Prostate gland (tissue), 2 donors: ENCODE data around the gene SCYL2. TPM values are rescaled to one million over a fixed set of nuclear protein-coding genes. Genes with fewer than 3 reads are reported as not detected.

Experiments used
- DNase-seq: peaks from one replicate; pipeline ENCODE4 v3.0.0-alpha.2; 2019; ENCODE audit warnings: low spot score
- H3K27ac ChIP-seq, 2 donors: fragments of 200-600 bp; sonication (generic); 2 replicates each; pipeline ENCODE4 v1.5.1; 2017 to 2019
- H3K27me3 ChIP-seq: fragments of 200-600 bp; sonication (generic); replicated peaks from 2 replicates; pipeline ENCODE4 v1.5.1; 2019; ENCODE audit not compliant: insufficient read depth
- H3K36me3 ChIP-seq, 2 donors: fragments of 200-600 bp; sonication (generic); 1 replicate in 1 of 2; 2 replicates in 1 of 2; pipeline versions ENCODE4 v1.5.1 to v1.8.1; 2017 to 2019
- H3K4me1 ChIP-seq: fragments of 200-600 bp; sonication (generic); replicated peaks from 2 replicates; pipeline ENCODE4 v1.5.1; 2019
- H3K4me3 ChIP-seq, 2 donors: fragments of 200-600 bp; sonication (generic); 2 replicates each; pipeline ENCODE4 v1.5.1; 2017 to 2019
- H3K9me3 ChIP-seq: fragments of 200-600 bp; sonication (generic); 2 replicates; pipeline ENCODE4 v1.5.1; 2017
- POLR2A ChIP-seq: fragments of 450-650 bp; IDR thresholded peaks from one replicate; pipeline ENCODE4 v1.6.1; 2016; ENCODE audit warnings: antibody characterized with exemption, mild to moderate bottlenecking
- POLR2AphosphoS5 ChIP-seq: sonication (generic); formaldehyde crosslinking; IDR thresholded peaks from one replicate; pipeline ENCODE4 v1.6.1; 2017; ENCODE audit warnings: antibody characterized with exemption
- WGBS: methylation state at CpG from one replicate; pipeline ENCODE4 v1.1.5; 2018; 5-methylcytosine and 5-hydroxymethylcytosine counted together
- intact Hi-C: fragments of 100-400 bp; cut with DNase I; formaldehyde crosslinking; loops from one replicate; pipeline ENCODE4 v1.14.2; 2022
- total RNA-seq, 2 donors: library from RNA; depleted of rRNA; stranded (reverse); fragments of >200 nt; gene quantifications; one replicate each; pipeline ENCODE4 v1.1.0, GENCODE V29; 2016
- TF ChIP-seq, protein P1 (sequence below), 4 experiments: fragments of 200-600 bp in 2 of 4; fragments of 450-650 bp in 2 of 4; sonication (generic) in 2 of 4; IDR thresholded peaks; 1 replicate in 3 of 4; 2 replicates in 1 of 4; pipeline ENCODE4 v1.5.1; 2016 to 2019; ENCODE audit warnings: antibody characterized with exemption in 4 of 4, mild to moderate bottlenecking in 2 of 4, moderate library complexity in 2 of 4

SCYL2 gene
- total RNA-seq, 2 donors from 2014 or later = 54.4 to 63.7 TPM

DNA sequence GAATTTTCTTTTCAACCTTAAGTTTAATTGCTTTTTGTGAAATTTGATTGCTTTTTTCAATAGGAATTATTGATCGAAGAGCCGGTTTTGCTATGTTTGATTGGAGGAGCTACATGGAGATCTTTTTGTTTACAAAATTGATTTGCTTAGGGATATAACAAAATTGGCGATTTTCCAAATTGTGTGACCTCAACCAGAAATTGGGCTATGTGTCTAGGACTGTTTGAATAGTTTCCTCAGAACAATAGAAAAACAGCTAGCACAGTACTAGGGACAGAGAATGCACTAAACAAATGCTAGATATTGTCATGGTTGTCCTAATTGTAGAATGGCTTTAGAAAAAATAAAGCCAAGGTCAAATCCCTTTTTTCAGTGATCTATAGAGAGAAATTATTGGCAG lies 92.3 kb downstream of the SCYL2 start:
- Histone ChIP-seq H3K4me1 (no peaks in the 10 kb centered on the region), H3K27me3 (no peaks in the 10 kb centered on the region), H3K27ac (no peak overlapping the region), H3K9me3 (no peaks in the 10 kb centered on the region), H3K36me3 (no peaks in the 10 kb centered on the region), H3K4me3 (no peak overlapping the region)
- TF ChIP-seq, protein P1, sequence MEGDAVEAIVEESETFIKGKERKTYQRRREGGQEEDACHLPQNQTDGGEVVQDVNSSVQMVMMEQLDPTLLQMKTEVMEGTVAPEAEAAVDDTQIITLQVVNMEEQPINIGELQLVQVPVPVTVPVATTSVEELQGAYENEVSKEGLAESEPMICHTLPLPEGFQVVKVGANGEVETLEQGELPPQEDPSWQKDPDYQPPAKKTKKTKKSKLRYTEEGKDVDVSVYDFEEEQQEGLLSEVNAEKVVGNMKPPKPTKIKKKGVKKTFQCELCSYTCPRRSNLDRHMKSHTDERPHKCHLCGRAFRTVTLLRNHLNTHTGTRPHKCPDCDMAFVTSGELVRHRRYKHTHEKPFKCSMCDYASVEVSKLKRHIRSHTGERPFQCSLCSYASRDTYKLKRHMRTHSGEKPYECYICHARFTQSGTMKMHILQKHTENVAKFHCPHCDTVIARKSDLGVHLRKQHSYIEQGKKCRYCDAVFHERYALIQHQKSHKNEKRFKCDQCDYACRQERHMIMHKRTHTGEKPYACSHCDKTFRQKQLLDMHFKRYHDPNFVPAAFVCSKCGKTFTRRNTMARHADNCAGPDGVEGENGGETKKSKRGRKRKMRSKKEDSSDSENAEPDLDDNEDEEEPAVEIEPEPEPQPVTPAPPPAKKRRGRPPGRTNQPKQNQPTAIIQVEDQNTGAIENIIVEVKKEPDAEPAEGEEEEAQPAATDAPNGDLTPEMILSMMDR (IDR thresholded peaks at IDR 0.05) = no peak
- no peak for TF ChIP-seq POLR2AphosphoS5
- no peak for TF ChIP-seq POLR2A
- intact Hi-C loops = loop anchor here (10.0 kb wide), 1 partner anchor 196 kb away; no protein-coding TSS in a partner anchor
- 72% methylated on average over 3 of the region's 3 CpGs for WGBS
- DNase-seq = no peak

DNA sequence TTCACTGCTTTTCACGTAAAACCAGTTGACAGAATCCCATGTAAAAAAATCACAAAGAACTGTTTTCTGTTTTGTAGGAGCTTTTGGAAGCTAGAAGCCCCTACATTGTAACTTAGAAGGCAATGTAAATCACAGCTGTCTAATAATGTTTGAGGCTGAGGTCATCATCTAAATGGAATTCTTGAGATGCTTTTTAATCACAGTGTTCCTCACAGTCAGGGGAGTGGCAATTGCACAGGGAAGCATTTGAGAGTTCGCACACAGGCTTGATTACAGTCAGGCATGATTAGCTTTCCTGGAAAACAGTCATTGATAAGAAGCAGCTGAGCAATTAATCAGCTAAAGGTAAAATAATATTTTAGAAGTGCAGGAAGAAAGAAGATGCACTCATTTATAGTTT lies 92.8 kb downstream of the SCYL2 start:
- 48% methylated on average over 2 of the region's 2 CpGs for WGBS
- no peaks in the 10 kb centered on the region for H3K36me3 ChIP-seq
- H3K4me3 ChIP-seq = no peak overlapping the region
- TF ChIP-seq POLR2AphosphoS5 (no peak), POLR2A (no peak)
- TF ChIP-seq, protein P1 (IDR thresholded peaks at IDR 0.05) = no peak
- H3K27ac ChIP-seq = no peak overlapping the region
- no peak for DNase-seq
- intact Hi-C loops = loop anchor here (10.0 kb wide), 1 partner anchor 195 kb away; no protein-coding TSS in a partner anchor
- H3K27me3 ChIP-seq = no peaks in the 10 kb centered on the region
- no peaks in the 10 kb centered on the region for H3K9me3 ChIP-seq
- H3K4me1 ChIP-seq = no peaks in the 10 kb centered on the region

DNA sequence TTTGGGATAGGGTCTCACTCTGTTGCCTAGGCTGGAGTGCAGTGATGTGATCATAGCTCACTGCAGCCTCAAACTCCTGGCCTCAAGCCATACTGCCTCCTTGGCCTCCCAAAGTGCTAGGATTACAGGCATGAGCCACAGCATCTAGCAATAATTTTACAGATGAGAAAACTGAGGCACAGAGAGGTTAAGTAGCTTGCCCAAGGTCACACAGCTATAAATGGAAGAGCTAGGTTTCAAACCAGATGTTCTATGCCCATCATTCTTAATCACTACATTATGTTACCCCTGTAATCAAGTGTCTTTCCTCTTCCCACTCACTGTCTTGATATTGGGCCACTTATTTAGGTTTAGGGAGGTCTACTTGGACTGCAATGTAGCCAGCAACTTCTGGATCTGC lies 93.5 kb downstream of the SCYL2 start:
- intact Hi-C loops = no loop called here
- Histone ChIP-seq H3K4me3 (no peak overlapping the region), H3K27ac (no peak overlapping the region), H3K27me3 (no peaks in the 10 kb centered on the region), H3K4me1 (no peaks in the 10 kb centered on the region), H3K36me3 (no peaks in the 10 kb centered on the region), H3K9me3 (no peaks in the 10 kb centered on the region)
- no peak for TF ChIP-seq POLR2A
- TF ChIP-seq, protein P1 (IDR thresholded peaks at IDR 0.05) = no peak
- no peak for TF ChIP-seq POLR2AphosphoS5
- no peak for DNase-seq

DNA sequence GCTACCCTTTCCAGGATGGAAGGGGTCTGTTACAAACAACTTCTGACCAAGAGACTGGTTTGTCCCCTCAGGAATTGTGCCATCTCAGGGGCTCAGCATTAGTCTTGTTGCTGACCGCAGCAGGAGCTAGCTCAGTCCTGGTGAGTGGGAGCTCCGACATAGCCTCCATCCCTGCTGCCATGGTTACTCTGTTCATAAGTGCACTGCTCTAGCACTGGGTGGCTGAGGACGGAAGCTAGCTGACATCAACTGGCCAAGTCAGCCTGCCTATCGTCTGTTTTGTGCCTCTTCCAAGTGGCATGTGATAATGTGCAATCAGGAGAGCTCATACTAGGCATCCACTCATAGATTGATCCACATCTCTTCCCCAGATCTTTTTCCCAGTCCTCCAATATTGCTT lies 97.3 kb downstream of the SCYL2 start:
- H3K27me3 ChIP-seq = no peaks in the 10 kb centered on the region
- 95% methylated on average over 4 of the region's 4 CpGs for WGBS
- no peak overlapping the region for H3K27ac ChIP-seq
- H3K9me3 ChIP-seq = no peaks in the 10 kb centered on the region
- no peak for TF ChIP-seq POLR2A
- TF ChIP-seq POLR2AphosphoS5 = no peak
- TF ChIP-seq, protein P1 (IDR thresholded peaks at IDR 0.05) = no peak
- no peaks in the 10 kb centered on the region for H3K36me3 ChIP-seq
- no peak overlapping the region for H3K4me3 ChIP-seq
- intact Hi-C loops = no loop called here
- H3K4me1 ChIP-seq = no peaks in the 10 kb centered on the region
- DNase-seq = no peak

DNA sequence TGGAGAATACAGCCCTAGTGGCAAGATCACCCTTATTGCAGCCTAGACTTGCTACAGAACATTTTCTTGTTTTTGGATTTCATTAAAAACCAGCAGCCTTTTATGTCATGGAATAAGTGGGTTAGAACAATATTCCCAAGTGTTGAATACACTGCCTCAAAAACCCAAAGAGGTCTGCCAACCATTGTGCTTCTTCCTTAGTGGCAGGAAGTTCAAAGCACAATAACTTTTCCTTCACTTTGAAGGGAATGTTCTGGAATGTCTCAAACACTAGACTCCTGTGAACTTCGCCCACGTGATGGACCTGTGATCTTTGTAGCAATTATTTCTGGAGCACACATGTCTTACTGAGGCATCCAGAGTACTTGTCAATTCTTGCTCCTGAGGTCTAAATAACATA lies 98.4 kb downstream of the SCYL2 start:
- intact Hi-C loops = no loop called here
- no peaks in the 10 kb centered on the region for H3K27me3 ChIP-seq
- no peaks in the 10 kb centered on the region for H3K36me3 ChIP-seq
- H3K4me3 ChIP-seq = no peak overlapping the region
- TF ChIP-seq POLR2A (no peak), POLR2AphosphoS5 (no peak)
- TF ChIP-seq, protein P1 (IDR thresholded peaks at IDR 0.05) = no peak
- 58% methylated on average over 2 of the region's 2 CpGs for WGBS
- no peaks in the 10 kb centered on the region for H3K9me3 ChIP-seq
- H3K27ac ChIP-seq = no peak overlapping the region
- H3K4me1 ChIP-seq = no peaks in the 10 kb centered on the region
- DNase-seq = no peak
